ENCODE measurements around the gene SHC3. TPM values are rescaled to one million over a fixed set of nuclear protein-coding genes. Genes with fewer than 3 reads are reported as not detected.
"Not testable (repeated sequence)": the region's sequence is repeated elsewhere in the genome, so short reads cannot be mapped to it uniquely, and the experiment has no call there.

Gene SHC3
- total RNA-seq, 1 experiment from 2014 or later = 0.27 TPM

GRCh38 chr9:89209311-89209710 is 30.7 kb upstream of the SHC3 start:
- H3K9me3 ChIP-seq (ENCODE audit: control insufficient read depth in 1 of 2, insufficient read depth in 1 of 2, low read depth in 1 of 2, low read length in 2 of 2); CTCF ChIA-PET: not testable (repeated sequence)

GRCh38 chr9:89207026-89207425 is 28.4 kb upstream of the SHC3 start:
- ATAC-seq (no peak), DNase-seq (ENCODE audit: low read depth, low spot score) (no peak)
- Histone ChIP-seq H3K9me3 (ENCODE audit: control insufficient read depth in 1 of 2, insufficient read depth in 1 of 2, low read depth in 1 of 2, low read length in 2 of 2) (no peaks in the 10 kb centered on the region), H3K4me1 (ENCODE audit: control insufficient read depth in 1 of 2, insufficient read depth in 2 of 2, low read length in 2 of 2) (no peaks in the 10 kb centered on the region), H3K4me3 (replicated peaks in 1 of 2; ENCODE audit: low read depth in 1 of 2, low read length in 2 of 2) (no peak overlapping the region), H3K4me2 (ENCODE audit: low read length) (no peak overlapping the region), H3K79me2 (ENCODE audit: insufficient read depth, low read length) (no peaks in the 10 kb centered on the region), H3K36me3 (ENCODE audit: control insufficient read depth in 1 of 2, insufficient read depth in 2 of 2, low read length in 2 of 2) (no peaks in the 10 kb centered on the region), H3K9me2 (ENCODE audit: insufficient read depth) (no peaks in the 10 kb centered on the region), H4K20me1 (ENCODE audit: insufficient read depth) (no peaks in the 10 kb centered on the region), H3K9ac (ENCODE audit: low read length) (no peak overlapping the region), H2AFZ (ENCODE audit: low read depth, low read length, poor library complexity, severe bottlenecking) (no peak overlapping the region), H3K27ac (ENCODE audit: low read depth, low read length) (no peak overlapping the region), H3K27me3 (ENCODE audit: insufficient read depth, low read length) (no peaks in the 10 kb centered on the region)
- POLR2A ChIA-PET = no interaction called here
- CTCF ChIA-PET = no interaction called here
- RAD21 ChIA-PET (ENCODE audit: low non-redundant PET in 1 of 2, low total read pairs in 2 of 2, uncharacterized antibody in 2 of 2, unreplicated experiment in 2 of 2) = no interaction called here
- intact Hi-C loops (cut with micrococcal nuclease) = no loop called here
- BruUV-seq (replicated peaks) = no TSS peak
- TF ChIP-seq SIN3A (IDR thresholded peaks at IDR 0.05; ENCODE audit: low read depth) (no peak), ZBTB33 (IDR thresholded peaks at IDR 0.05; ENCODE audit: extremely low read depth, insufficient replicate concordance, low read length) (no peak), POLR2A (IDR thresholded peaks at IDR 0.05; ENCODE audit: borderline replicate concordance, extremely low read depth, insufficient read depth, insufficient read length) (no peak), TCF7L2 (IDR thresholded peaks at IDR 0.05; ENCODE audit: borderline replicate concordance, extremely low read depth, insufficient read depth, insufficient read length) (no peak), EZH2 (IDR thresholded peaks at IDR 0.05) (no peak), FOSL1 (IDR thresholded peaks at IDR 0.05; ENCODE audit: low read depth) (no peak), SRF (IDR thresholded peaks at IDR 0.05; ENCODE audit: low read depth) (no peak), YY1 (IDR thresholded peaks at IDR 0.05; ENCODE audit: extremely low read depth, insufficient replicate concordance, low read depth, low read length) (no peak), EZH2phosphoT487 (IDR thresholded peaks at IDR 0.05; ENCODE audit: borderline replicate concordance) (no peak), CEBPB (IDR thresholded peaks at IDR 0.05; ENCODE audit: low read depth) (no peak), MAX (IDR thresholded peaks at IDR 0.05) (no peak), ELF1 (IDR thresholded peaks at IDR 0.05; ENCODE audit: borderline replicate concordance, low read depth) (no peak), EGR1 (IDR thresholded peaks at IDR 0.05; ENCODE audit: low read depth) (no peak), RAD21 (IDR thresholded peaks at IDR 0.05; ENCODE audit: low read depth) (no peak), ZFX (IDR thresholded peaks at IDR 0.05) (no peak)
- TF ChIP-seq, protein P1, sequence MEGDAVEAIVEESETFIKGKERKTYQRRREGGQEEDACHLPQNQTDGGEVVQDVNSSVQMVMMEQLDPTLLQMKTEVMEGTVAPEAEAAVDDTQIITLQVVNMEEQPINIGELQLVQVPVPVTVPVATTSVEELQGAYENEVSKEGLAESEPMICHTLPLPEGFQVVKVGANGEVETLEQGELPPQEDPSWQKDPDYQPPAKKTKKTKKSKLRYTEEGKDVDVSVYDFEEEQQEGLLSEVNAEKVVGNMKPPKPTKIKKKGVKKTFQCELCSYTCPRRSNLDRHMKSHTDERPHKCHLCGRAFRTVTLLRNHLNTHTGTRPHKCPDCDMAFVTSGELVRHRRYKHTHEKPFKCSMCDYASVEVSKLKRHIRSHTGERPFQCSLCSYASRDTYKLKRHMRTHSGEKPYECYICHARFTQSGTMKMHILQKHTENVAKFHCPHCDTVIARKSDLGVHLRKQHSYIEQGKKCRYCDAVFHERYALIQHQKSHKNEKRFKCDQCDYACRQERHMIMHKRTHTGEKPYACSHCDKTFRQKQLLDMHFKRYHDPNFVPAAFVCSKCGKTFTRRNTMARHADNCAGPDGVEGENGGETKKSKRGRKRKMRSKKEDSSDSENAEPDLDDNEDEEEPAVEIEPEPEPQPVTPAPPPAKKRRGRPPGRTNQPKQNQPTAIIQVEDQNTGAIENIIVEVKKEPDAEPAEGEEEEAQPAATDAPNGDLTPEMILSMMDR (IDR thresholded peaks at IDR 0.05 in 2 of 3, conservative IDR thresholded peaks at IDR 0.05 in 1 of 3; ENCODE audit: borderline replicate concordance in 1 of 3, insufficient read depth in 1 of 3, low read depth in 2 of 3, low read length in 2 of 3) = no peak
- TF ChIP-seq, protein P2, sequence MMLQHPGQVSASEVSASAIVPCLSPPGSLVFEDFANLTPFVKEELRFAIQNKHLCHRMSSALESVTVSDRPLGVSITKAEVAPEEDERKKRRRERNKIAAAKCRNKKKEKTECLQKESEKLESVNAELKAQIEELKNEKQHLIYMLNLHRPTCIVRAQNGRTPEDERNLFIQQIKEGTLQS (IDR thresholded peaks at IDR 0.05) = no peak

More at GRCh38 chr9:89209311-89209710, 30.7 kb upstream of the SHC3 start:
- POLR2A ChIA-PET; RAD21 ChIA-PET (ENCODE audit: low non-redundant PET in 1 of 2, low total read pairs in 2 of 2, uncharacterized antibody in 2 of 2, unreplicated experiment in 2 of 2); intact Hi-C loops (cut with micrococcal nuclease); H3K4me2 ChIP-seq (ENCODE audit: low read length); H3K27ac ChIP-seq (ENCODE audit: low read depth, low read length); H3K4me3 ChIP-seq (replicated peaks in 1 of 2; ENCODE audit: low read depth in 1 of 2, low read length in 2 of 2); H3K9ac ChIP-seq (ENCODE audit: low read length); H4K20me1 ChIP-seq (ENCODE audit: insufficient read depth); BruUV-seq (replicated peaks); DNase-seq (ENCODE audit: low read depth, low spot score); H3K27me3 ChIP-seq (ENCODE audit: insufficient read depth, low read length); H2AFZ ChIP-seq (ENCODE audit: low read depth, low read length, poor library complexity, severe bottlenecking); H3K4me1 ChIP-seq (ENCODE audit: control insufficient read depth in 1 of 2, insufficient read depth in 2 of 2, low read length in 2 of 2); H3K36me3 ChIP-seq (ENCODE audit: control insufficient read depth in 1 of 2, insufficient read depth in 2 of 2, low read length in 2 of 2); ATAC-seq; H3K79me2 ChIP-seq (ENCODE audit: insufficient read depth, low read length); H3K9me2 ChIP-seq (ENCODE audit: insufficient read depth): not testable (repeated sequence)

Measured in HCT116 (cell line).